Activated CD4-positive, alpha-beta T cell treated with anti-CD3 and anti-CD28 coated beads for 36 hours (primary cell): ENCODE measurements around the gene POLR2F. TPM values are rescaled to one million over a fixed set of nuclear protein-coding genes. Genes with fewer than 3 reads are reported as not detected.

ENCODE experiments used
- ATAC-seq: fragments of 200-7000 bp; cut with Tn5 transposase; one replicate; pipeline ENCODE4 v1.10.0; 2021; ENCODE audit warnings: mild to moderate bottlenecking, moderate library complexity
- CTCF ChIA-PET: fragments of 350-600 bp; sonication (Branson Sonifier 250); formaldehyde crosslinking; loops from one replicate; lab custom pipeline; 2021; ENCODE audit warnings: antibody characterized with exemption; lab: Charles Lee
- POLR2A ChIA-PET: fragments of 350-600 bp; sonication (Branson Sonifier 250); formaldehyde crosslinking; loops from one replicate; lab custom pipeline; 2021; ENCODE audit warnings: antibody characterized with exemption, inconsistent platforms; lab: Charles Lee
- DNase-seq: peaks from one replicate; pipeline ENCODE4 v3.0.0-alpha.2; 2020
- H3K27ac Mint-ChIP-seq: one replicate; pipeline ENCODE4 v1.8.0; 2021; ENCODE audit warnings: mixed read lengths
- H3K27me3 Mint-ChIP-seq: one replicate; pipeline ENCODE4 v1.8.0; 2021; ENCODE audit warnings: mixed read lengths
- H3K36me3 Mint-ChIP-seq: one replicate; pipeline ENCODE4 v1.8.0; 2021; ENCODE audit warnings: low read depth, mixed read lengths
- H3K4me1 Mint-ChIP-seq: one replicate; pipeline ENCODE4 v1.8.0; 2021; ENCODE audit warnings: mixed read lengths
- H3K4me3 Mint-ChIP-seq: one replicate; pipeline ENCODE4 v1.8.0; 2021; ENCODE audit warnings: mild to moderate bottlenecking, moderate library complexity, mixed read lengths
- H3K9me3 Mint-ChIP-seq: one replicate; pipeline ENCODE4 v1.8.0; 2021; ENCODE audit warnings: low read depth, mixed read lengths
- intact Hi-C, 2 experiments: fragments of 100-400 bp; cut with DNase I in 1 of 2; cut with micrococcal nuclease in 1 of 2; formaldehyde crosslinking; loops; one replicate each; pipeline versions ENCODE4 v1.14.2 to v1.15.1; 2022 to 2024; cut with DNase I, micrococcal nuclease
- total RNA-seq, 2 experiments: library from RNA; stranded (reverse); gene quantifications; one replicate each; pipeline ENCODE4 v1.2.3, GENCODE V29; 2021

Gene POLR2F
- total RNA-seq, 2 experiments from 2014 or later, result 70.5 to 77.8 TPM

- peaks cover 5% of the 10 kb centered on the region for H3K36me3 Mint-ChIP-seq
- peaks cover 17% of the 10 kb centered on the region for H3K4me1 Mint-ChIP-seq
- intact Hi-C loops, result no loop called here
- H3K27ac Mint-ChIP-seq, result no peak overlapping the region
- H3K4me3 Mint-ChIP-seq, result no peak overlapping the region
- no peaks in the 10 kb centered on the region for H3K9me3 Mint-ChIP-seq
- ChIA-PET CTCF (interaction anchor here (0.7 to 1.1 kb wide), 2 partner anchors 54 to 274 kb away, joined by 3 to 4 read pairs; no protein-coding TSS in a partner anchor), POLR2A (no interaction called here)
- no peak for DNase-seq
- ATAC-seq, result peak; percentile 18
- no peaks in the 10 kb centered on the region for H3K27me3 Mint-ChIP-seq
Measured at GRCh38 chr22:37911697-37912096, 41.8 kb upstream of the POLR2F start.

- Mint-ChIP-seq H3K36me3 (peaks cover 5% of the 10 kb centered on the region), H3K4me1 (peaks cover 13% of the 10 kb centered on the region), H3K27me3 (no peaks in the 10 kb centered on the region), H3K9me3 (no peaks in the 10 kb centered on the region), H3K27ac (peak overlapping the region; percentile 31), H3K4me3 (no peak overlapping the region)
- peak; percentile 39 for ATAC-seq
- POLR2A ChIA-PET, result no interaction called here
- CTCF ChIA-PET, result interaction anchor here (0.5 kb wide), 1 partner anchor 254 kb away, joined by 3 read pairs; the partner anchor contains the start of gene PDXP
- intact Hi-C loops, result no loop called here
- DNase-seq, result no peak
Measured at GRCh38 chr22:37912171-37912570, 41.3 kb upstream of the POLR2F start.

- CTCF ChIA-PET, result interaction anchor here (1.1 kb wide), 2 partner anchors 21 to 50 kb away, joined by 3 read pairs; no protein-coding TSS in a partner anchor
- Mint-ChIP-seq H3K27ac (no peak overlapping the region), H3K4me3 (no peak overlapping the region), H3K36me3 (peaks cover 5% of the 10 kb centered on the region), H3K4me1 (peaks cover 5% of the 10 kb centered on the region), H3K9me3 (no peaks in the 10 kb centered on the region), H3K27me3 (no peaks in the 10 kb centered on the region)
- POLR2A ChIA-PET, result no interaction called here
- ATAC-seq (no peak), DNase-seq (no peak)
- intact Hi-C loops, result no loop called here
Measured at GRCh38 chr22:37913233-37913721, 40.2 kb upstream of the POLR2F start.

GRCh38 chr22:37916311-37916710, 37.2 kb upstream of the POLR2F start:
- intact Hi-C loops, result no loop called here
- Mint-ChIP-seq H3K36me3 (peaks cover 8% of the 10 kb centered on the region), H3K4me1 (peaks cover 10% of the 10 kb centered on the region), H3K27ac (no peak overlapping the region), H3K4me3 (no peak overlapping the region), H3K27me3 (no peaks in the 10 kb centered on the region), H3K9me3 (no peaks in the 10 kb centered on the region)
- CTCF ChIA-PET, result interaction anchor here (0.6 to 1.4 kb wide), 2 partner anchors 18 kb away, joined by 3 read pairs; no protein-coding TSS in a partner anchor
- ATAC-seq, result no peak
- no peak for DNase-seq
- POLR2A ChIA-PET, result interaction anchor here (0.8 kb wide), 1 partner anchor 40 kb away, joined by 3 read pairs; no protein-coding TSS in a partner anchor

- DNase-seq (no peak), ATAC-seq (no peak)
- H3K27me3 Mint-ChIP-seq, result no peaks in the 10 kb centered on the region
- intact Hi-C loops, result no loop called here
- H3K27ac Mint-ChIP-seq, result no peak overlapping the region
- H3K36me3 Mint-ChIP-seq, result peaks cover 9% of the 10 kb centered on the region
- ChIA-PET POLR2A (no interaction called here), CTCF (interaction anchor here (0.6 kb wide), 1 partner anchor 435 kb away, joined by 3 read pairs; no protein-coding TSS in a partner anchor)
- H3K4me3 Mint-ChIP-seq, result no peak overlapping the region
- H3K9me3 Mint-ChIP-seq, result no peaks in the 10 kb centered on the region
- peaks cover 5% of the 10 kb centered on the region for H3K4me1 Mint-ChIP-seq
Measured at GRCh38 chr22:37917874-37918548, 35.5 kb upstream of the POLR2F start.

GRCh38 chr22:37918580-37919270, 34.8 kb upstream of the POLR2F start:
- intact Hi-C loops, result no loop called here
- Mint-ChIP-seq H3K9me3 (no peaks in the 10 kb centered on the region), H3K4me1 (peaks cover 5% of the 10 kb centered on the region), H3K27me3 (no peaks in the 10 kb centered on the region), H3K4me3 (no peak overlapping the region), H3K27ac (no peak overlapping the region), H3K36me3 (peaks cover 5% of the 10 kb centered on the region)
- ChIA-PET POLR2A (no interaction called here), CTCF (interaction anchor here (0.9 kb wide), 1 partner anchor 12 kb away, joined by 4 read pairs; no protein-coding TSS in a partner anchor)
- DNase-seq (no peak), ATAC-seq (no peak)

GRCh38 chr22:37920126-37920525, 33.4 kb upstream of the POLR2F start:
- Mint-ChIP-seq H3K4me3 (peak overlapping the region; percentile 29), H3K27ac (peak overlapping the region; percentile 85), H3K4me1 (peaks cover 5% of the 10 kb centered on the region), H3K9me3 (no peaks in the 10 kb centered on the region), H3K27me3 (no peaks in the 10 kb centered on the region), H3K36me3 (peaks cover 5% of the 10 kb centered on the region)
- DNase-seq, result no peak
- ChIA-PET CTCF (interaction anchor here (0.7 to 1.0 kb wide), 2 partner anchors 34 to 98 kb away, joined by 3 to 5 read pairs; partner anchors contain the start of gene POLR2F), POLR2A (no interaction called here)
- no peak for ATAC-seq
- intact Hi-C loops, result no loop called here

- POLR2A ChIA-PET, result no interaction called here
- Mint-ChIP-seq H3K27ac (no peak overlapping the region), H3K36me3 (peaks cover 5% of the 10 kb centered on the region), H3K4me1 (peaks cover 5% of the 10 kb centered on the region), H3K27me3 (no peaks in the 10 kb centered on the region), H3K9me3 (no peaks in the 10 kb centered on the region), H3K4me3 (no peak overlapping the region)
- no peak for DNase-seq
- intact Hi-C loops, result no loop called here
- CTCF ChIA-PET, result interaction anchor here (0.6 kb wide), 1 partner anchor 276 kb away, joined by 3 read pairs; no protein-coding TSS in a partner anchor
- ATAC-seq, result no peak
Measured at GRCh38 chr22:37922191-37922590, 31.3 kb upstream of the POLR2F start.

GRCh38 chr22:37923927-37924326, 29.6 kb upstream of the POLR2F start:
- ATAC-seq, result no peak
- H3K4me1 Mint-ChIP-seq, result peaks cover 5% of the 10 kb centered on the region
- intact Hi-C loops, result no loop called here
- ChIA-PET CTCF (interaction anchor here (0.8 kb wide), 1 partner anchor 19 kb away, joined by 3 read pairs; no protein-coding TSS in a partner anchor), POLR2A (no interaction called here)
- no peak overlapping the region for H3K27ac Mint-ChIP-seq
- no peaks in the 10 kb centered on the region for H3K9me3 Mint-ChIP-seq
- no peaks in the 10 kb centered on the region for H3K27me3 Mint-ChIP-seq
- peaks cover 8% of the 10 kb centered on the region for H3K36me3 Mint-ChIP-seq
- no peak for DNase-seq
- no peak overlapping the region for H3K4me3 Mint-ChIP-seq

GRCh38 chr22:37924386-37925065, 29.0 kb upstream of the POLR2F start:
- H3K27ac Mint-ChIP-seq, result no peak overlapping the region
- H3K4me1 Mint-ChIP-seq, result peaks cover 5% of the 10 kb centered on the region
- ChIA-PET POLR2A (no interaction called here), CTCF (interaction anchor here (0.8 to 1.5 kb wide), 2 partner anchors 19 to 29 kb away, joined by 3 read pairs; partner anchors contain the start of genes C22orf23 and POLR2F)
- H3K27me3 Mint-ChIP-seq, result no peaks in the 10 kb centered on the region
- no peaks in the 10 kb centered on the region for H3K9me3 Mint-ChIP-seq
- intact Hi-C loops, result loop anchor here in 1 of 2 experiments (5.0 kb wide), 1 partner anchor 913 kb away; no protein-coding TSS in a partner anchor
- DNase-seq (no peak), ATAC-seq (no peak)
- H3K36me3 Mint-ChIP-seq, result peaks cover 8% of the 10 kb centered on the region
- no peak overlapping the region for H3K4me3 Mint-ChIP-seq

GRCh38 chr22:37925330-37925729, 28.2 kb upstream of the POLR2F start:
- Mint-ChIP-seq H3K9me3 (no peaks in the 10 kb centered on the region), H3K27ac (no peak overlapping the region), H3K27me3 (no peaks in the 10 kb centered on the region), H3K4me1 (peaks cover under 1% of the 10 kb centered on the region), H3K36me3 (peaks cover 5% of the 10 kb centered on the region), H3K4me3 (no peak overlapping the region)
- ATAC-seq, result no peak
- POLR2A ChIA-PET, result no interaction called here
- CTCF ChIA-PET, result interaction anchor here (1.5 kb wide), 1 partner anchor 29 kb away, joined by 3 read pairs; the partner anchor contains the start of genes C22orf23 and POLR2F
- intact Hi-C loops, result loop anchor here in 1 of 2 experiments (5.0 kb wide), 1 partner anchor 912 kb away; no protein-coding TSS in a partner anchor
- no peak for DNase-seq
